ENCODE results near the gene OR5H6.
"Not testable (repeated sequence)": the region's sequence is repeated elsewhere in the genome, so short reads cannot be mapped to it uniquely, and the experiment has no call there.

The OR5H6 gene

DNA sequence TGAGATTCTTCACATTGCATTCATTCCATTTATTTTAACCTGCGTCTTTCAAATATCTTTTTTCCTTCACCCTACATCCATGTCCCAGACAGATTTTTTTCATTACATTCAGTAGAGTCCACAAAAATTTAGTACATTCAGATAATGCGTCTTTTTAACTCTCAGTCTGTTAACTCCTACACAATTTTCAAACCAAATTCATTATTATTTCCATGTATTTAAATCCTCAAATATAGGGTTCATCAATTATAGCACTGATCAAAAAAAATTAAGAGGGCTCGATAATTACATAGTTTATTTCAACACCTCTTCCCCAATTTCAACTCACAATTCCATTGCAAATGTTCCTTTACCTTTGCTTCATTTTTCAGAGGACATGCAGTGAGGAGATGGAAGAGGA is at the start of gene OR5H6:
OR5H6 (plus strand) TSS at position 301 of the 400 bp plus-strand sequence; CDS start at position 390, 89 bp downstream.
- no peak for DNase-seq (ENCODE audit: low spot score)

DNA sequence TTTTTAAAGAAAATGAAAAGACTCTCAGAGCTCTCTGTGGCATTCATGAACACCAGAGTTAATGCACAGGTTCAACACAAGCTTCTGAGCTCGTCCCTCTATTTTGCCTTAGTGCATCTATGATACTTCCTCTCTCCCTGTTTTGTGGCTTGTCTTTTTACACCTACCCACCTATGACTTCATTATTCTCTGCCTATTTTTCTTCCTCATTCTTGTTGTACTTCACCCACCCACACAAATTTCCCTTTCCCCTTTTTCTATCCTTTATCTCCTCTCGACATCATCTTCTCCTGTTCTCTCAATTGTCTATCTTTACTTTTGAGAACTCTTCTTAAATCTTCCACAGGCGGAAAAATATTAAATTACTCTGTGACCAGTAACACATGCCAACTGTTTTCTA is 49.0 kb upstream of the OR5H6 start:
- DNase-seq (ENCODE audit: low spot score): no peak

DNA sequence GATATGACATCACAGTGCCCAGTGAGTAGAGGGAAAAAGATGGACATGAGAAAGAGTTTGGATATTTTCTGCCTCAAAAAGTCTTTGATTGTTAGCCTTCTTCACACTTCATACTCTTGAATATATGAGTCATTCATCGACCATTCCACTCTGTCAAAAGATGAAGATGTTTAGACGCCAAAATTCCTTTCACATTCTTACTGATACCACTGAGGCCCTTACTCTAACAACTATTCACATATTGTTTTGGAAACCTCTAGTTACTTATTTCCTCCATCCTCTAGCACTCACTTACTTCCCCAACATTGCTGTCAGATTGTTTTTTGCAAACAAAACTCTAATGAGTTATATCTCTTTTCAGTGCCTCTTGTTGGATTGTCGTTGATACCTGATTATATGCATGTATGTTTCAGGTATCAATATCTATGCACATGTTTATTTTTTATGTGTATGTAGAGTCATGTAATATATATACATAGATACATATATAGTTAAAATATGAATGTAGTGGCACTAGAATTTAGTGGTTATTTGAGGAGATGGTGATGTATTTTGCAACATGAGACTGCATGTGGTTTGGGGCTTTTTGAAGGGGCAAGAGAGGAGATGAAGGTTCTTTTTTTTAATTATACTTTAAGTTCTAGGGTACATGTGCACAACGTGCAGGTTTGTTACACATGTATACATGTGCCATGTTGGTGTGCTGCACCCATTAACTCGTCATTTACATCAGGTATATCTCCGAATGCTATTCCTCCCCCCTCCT is 40.0 kb upstream of the OR5H6 start:
- DNase-seq (ENCODE audit: low spot score): no peak

DNA sequence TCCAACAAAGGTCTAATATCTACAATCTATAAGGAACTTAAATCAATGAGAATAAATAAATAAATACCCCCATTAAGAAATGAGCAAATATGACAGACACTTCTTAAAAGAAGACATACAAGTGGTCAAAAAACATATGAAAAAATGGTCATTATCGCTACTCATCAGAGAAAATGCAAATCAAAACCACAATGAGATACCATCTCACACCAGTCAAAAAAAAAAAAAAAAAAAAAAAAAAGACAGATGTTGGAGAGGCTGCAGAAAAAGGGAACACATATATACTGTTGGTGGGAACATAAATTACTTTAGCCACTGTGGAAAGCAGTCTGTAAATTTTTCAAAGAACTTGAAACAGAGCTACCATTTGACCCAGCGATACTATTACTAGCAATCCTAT is 31.6 kb upstream of the OR5H6 start:
- no peak for DNase-seq (ENCODE audit: low spot score)

DNA sequence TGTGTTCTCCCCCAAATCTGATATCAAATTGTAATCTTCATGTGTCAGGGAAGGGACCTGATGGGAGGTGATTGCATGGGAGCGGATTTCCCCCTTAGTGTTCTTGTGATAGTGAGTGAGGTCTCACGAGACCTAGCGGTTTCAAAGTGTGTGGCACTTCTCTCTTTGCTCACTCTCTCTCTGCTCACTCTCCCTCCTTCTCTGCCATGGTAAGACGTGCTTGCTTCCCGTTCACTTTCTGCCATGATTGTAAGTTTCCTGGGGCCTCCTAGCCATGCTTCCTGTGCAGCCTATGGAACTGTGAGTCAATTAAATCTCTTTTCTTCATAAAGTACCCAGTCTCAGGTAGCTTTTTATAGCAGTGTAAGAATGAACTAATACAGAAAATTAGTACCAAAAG is 30.6 kb upstream of the OR5H6 start:
- DNase-seq (ENCODE audit: low spot score): no peak

DNA sequence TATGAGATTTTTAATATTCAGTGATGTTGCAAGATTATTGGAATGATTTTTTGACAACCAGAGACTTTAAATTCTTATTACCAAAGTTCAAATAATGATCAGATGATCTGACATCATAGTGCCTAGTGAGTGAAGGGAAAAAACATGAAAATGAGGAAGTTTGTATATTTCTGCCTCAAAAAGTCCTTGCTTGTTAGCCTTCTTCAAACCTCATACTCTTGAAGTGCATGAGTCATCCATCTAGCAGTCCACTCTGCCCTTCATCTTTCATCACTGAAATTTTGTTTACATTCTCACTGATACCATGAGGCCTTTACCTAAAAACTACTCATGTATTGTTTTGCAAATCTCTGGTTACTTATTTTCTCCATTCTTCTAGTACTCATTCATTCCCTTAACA is 23.9 kb upstream of the OR5H6 start:
- DNase-seq (ENCODE audit: low spot score): no peak

DNA sequence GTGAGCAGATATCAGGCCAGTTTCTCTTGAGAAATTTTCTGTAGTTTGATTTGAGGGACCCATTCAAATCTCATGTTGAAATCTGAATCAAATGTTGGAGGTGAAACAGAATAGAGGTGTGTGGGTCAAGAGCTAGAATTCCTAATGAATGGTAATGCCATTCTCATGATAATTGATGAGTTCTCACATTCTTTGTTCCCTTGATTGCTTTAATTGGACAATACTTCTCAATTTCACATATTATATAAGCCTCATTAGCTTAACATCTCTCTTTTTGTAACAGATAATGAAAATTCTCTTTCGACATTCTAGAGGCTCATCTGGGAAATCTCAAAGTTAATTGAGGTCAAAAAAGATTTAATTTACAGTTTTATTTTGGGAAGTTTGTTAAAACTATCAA is 21.9 kb upstream of the OR5H6 start:
- no peak for DNase-seq (ENCODE audit: low spot score)

DNA sequence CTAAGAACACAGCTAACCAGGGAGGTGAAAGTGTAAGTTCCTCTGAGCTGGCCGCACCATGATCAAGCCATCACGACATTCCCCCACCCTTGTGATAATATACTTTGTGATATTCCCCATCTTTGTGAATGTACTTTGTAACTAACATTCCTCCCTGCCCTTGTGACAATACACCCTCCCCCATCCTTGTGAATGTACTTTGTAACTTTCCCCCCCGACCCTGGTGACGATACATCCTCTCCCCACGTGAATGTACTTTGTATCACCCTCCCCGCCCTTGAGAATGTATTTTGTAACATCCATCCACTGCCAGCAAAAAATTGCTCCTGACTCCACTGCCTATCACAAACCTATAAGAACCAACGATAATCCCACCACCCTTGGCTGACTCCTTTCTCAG is 20.2 kb upstream of the OR5H6 start:
- DNase-seq (ENCODE audit: low spot score): no peak

DNA sequence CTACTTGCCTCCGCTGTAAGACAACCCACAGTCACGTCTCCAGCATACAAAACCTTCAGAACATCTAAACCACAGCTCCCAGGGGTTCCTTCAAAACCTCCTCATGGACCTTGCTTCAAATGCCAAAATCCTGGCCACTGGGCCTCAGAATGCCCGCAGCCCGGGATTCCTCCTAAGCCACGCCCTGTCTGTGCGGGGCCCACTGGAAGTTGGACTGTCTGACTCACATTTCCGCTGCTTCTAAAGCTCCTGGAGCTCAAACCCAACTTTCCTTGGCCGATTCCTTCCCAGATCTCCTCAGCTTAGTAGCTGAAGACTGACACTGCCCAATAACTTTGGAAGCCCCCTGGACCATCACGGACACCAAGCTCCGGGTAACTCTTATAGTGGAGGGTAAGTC is 17.9 kb upstream of the OR5H6 start:
- no peak for DNase-seq (ENCODE audit: low spot score)

DNA sequence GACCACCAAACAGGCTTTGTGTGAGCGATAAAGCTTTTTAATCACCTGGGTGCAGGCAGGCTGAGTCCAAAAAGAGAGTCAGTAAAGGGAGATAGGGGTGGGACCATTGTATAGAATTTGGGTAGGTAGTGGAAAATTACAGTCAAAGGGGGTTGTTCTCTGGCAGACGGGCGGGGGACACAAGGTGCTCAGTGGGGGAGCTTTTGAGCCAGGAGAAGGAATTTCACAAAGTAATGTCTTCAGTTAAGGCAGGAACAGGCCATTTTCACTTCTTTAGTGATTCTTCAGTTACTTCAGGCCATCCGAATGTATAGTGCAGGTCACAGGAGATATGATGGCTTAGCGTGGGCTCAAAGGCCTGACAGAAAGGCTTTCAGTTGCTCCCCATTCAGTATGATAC is 8.0 kb upstream of the OR5H6 start:
- not testable (repeated sequence) for DNase-seq (ENCODE audit: low spot score)

DNA sequence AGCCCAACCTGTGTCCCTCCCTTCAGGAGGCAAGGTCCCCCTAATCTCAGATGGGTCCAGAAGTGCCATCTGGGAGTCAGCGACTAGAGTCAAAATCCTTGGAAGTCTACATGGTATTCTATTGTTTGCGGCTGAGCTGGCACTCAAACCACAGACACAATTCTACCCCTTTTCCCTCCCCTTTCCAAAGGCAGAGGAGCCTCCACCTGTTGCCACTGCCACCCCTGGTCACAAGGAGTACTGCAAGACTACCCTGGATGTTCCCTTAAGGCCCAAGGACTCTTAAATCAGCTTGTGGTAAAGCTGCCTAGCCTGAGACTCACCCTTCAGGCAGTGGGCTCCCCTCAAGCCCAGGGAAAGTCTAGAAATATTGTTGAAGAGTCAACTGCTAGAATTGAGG is 4.3 kb upstream of the OR5H6 start:
- DNase-seq (ENCODE audit: low spot score): peak; percentile 17

DNA sequence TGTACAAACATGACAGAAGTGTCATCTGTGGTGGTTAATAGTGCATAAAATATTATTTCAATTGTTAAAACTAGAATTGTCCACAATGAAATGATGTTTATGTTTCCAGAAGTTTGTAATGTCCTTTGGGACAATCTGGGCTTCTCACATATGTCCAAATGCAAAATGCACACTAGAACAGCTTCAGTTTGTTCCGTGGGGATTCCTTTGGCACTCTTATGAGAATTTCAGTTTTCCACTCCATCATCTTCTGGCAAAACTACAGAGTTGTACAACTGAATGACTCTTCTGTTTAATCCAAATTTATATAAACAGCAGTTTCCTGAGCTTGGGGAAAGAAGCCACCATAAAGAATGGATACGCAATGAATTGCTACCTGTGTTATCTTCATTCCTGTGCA is 2.0 kb upstream of the OR5H6 start:
- no peak for DNase-seq (ENCODE audit: low spot score)

DNA sequence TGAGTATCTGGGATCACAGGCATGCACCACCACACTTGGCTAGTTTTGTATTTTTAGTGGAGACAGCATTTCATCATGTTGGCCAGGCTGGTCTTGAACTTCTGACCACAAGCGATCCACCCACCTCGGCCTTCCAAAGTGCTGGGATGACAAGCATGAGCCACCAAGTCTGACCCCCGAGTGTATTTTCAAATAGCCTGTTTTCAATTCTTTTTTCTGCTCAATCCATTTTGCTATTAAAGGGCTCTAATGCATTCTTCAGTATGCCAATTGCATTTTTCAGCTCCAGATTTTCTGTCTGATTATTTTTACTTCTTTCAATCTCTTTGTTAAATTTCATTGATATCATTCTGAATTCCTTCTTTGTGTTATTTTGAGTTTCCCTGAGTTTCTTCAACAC is 5.8 kb downstream of the OR5H6 start:
- no peak for DNase-seq (ENCODE audit: low spot score)

DNA sequence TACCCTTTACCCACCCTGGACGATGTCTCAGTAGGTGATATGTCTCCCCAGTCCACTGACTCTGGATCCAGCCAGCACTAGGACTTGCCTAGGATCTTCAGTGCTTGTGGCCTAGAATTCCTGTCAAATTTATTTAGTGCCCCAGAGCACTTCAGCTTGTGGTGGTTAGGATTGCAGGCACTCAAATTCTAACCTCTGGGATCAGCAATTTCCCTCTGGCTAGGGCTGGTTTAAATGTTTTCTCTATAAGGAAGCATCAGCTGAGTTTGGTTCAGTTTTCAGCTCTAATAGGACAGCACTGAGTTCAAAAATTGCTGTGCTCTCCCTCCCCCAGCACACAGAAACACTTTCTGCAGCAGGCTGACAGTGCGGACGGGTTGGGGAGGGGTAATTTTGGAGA is 8.1 kb downstream of the OR5H6 start:
- DNase-seq (ENCODE audit: low spot score): no peak

DNA sequence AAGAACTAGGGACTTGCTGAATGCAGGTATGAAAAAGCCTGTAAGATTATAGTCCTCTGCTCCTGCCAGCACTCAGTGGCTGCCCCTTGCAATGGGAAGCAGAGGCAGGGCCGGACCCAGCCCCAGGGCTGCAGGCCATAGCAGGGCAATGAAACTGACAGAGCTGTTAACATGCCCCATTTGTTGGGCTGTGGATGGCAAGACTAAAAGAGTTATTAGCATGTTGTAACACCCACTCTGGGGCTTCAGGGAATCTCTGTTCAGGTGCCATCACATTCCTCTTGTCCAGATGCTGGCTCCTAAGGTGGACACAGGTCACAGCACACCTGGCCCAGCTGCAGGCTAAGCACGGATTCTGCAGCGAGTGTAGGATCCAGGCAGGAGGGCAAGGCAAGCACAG is 10.9 kb downstream of the OR5H6 start:
- DNase-seq (ENCODE audit: low spot score): no peak

DNA sequence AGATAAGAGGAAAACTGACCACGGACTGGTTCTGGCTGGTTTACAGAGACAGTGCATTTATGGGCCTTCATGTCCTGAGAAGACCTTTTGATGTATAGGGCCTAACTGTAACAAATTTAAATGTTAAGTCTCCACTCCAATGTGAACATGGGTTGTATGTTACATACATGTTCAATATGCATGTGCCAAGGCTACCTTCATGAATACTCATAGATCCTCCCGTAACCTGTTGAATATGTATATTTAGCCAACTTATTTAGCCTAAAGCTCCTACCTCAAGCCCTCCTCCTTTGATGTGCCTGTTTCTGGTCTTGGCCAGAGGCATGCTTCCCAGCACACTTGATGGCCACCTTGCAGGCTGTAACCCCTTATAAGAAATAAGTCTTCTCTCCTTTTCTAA is 18.2 kb downstream of the OR5H6 start, which contains the start of gene OR5H2:
OR5H2 (plus strand) TSS at position 301 of the 400 bp plus-strand sequence. CDS start 398 bp downstream, outside the sequence.
- DNase-seq (ENCODE audit: low spot score): no peak

DNA sequence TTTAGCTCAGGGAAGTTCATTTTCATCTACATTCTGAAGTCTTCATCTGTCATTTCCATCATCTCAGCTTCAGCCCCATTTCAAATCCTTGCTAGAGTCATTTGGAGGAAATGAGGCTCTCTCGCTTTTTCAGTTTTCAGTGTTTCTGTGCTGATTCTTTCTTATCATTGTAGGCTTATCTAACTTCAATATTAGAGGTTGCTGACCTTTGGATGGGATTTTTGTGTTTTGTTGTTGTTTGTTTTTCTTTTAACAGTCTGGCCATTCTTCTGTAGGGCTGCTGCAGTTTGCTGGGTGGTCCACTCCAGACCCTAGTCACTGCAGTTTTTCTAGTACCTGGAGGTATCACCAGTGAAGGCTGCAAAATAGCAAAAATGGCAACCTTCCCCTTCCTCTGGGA is 26.9 kb downstream of the OR5H6 start:
- no peak for DNase-seq (ENCODE audit: low spot score)

DNA sequence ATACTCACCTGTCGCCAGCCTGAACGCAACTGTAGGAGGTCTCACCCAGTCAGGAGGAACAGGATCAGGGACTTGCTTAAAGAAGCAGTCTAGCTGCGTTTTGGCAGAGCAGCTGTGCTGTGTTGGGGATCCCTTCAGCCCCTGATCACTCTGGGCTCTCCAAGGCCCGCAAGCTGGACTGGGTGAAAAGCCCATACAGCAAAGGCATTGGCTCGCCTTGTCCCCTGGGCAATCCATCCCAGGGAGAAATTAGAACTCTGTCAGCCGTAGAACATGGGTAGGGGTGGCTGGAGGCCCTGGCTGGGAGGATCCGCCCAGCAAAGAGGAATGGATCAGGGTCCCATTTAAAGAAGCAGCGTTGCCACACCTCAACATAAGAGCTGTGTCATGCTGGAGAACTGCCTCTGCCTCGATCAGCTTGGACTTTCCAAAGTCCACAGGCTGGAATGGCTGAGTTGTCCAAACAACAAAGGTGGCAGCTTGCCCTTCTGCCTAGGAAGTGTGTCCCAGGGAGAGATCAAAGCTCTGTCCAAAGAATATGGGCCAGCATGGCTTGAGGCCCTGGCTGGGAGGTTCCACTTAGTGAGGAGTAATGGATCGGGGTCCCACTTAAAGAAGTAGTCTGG is 27.4 kb downstream of the OR5H6 start:
- DNase-seq (ENCODE audit: low spot score): no peak

Measured in RKO (cell line).